Stimulated activated CD4-positive, alpha-beta T cell treated with anti-CD3 and anti-CD28 coated beads, Interleukin-2, amount 100 ng/mL, for 48 hours (primary cell): ENCODE data around the gene MRPL9.

ENCODE experiments used
- DNase-seq, 2 donors: peaks; one replicate each; pipeline ENCODE4 v3.0.0-alpha.2; 2020

MRPL9 gene

DNA sequence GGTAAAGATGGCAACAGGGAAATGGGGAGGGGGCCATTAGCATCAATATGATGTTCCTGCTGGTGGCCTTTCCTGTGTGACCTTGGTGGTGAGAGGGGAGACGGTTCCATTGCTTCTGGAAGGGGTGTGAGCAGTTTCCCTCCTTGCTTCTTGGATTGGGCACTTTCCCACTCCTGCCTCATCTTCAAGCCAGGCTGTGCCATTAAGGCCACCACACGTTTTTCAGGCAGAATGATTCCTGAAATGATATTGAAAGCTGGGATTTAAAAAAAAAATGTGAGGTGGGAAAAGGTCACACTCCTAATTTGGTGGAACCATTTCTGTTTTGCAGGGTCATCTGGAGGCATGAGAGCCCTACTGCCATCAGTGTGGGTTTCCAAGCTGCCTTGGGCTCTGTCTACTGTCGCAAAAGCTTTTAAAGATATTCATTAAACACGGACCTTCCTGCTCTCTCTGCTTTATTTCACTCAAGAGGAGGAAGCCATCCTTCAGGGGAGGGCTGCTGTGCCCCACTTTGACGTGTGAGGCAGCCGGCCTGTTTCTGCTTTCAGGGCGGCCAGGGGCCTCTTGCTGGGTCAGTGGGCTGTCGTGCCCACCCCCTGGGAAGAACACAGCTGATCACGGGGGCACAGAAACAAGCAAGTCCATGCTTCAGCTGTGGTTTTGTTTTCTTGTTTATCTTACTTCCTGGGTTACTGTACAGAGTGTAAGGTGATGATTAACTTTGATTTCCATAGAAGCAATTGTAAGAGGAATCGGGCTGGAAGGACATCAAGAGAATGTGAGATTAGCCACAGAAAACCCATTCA is 33.9 kb downstream of the MRPL9 start:
- no peak for DNase-seq

GRCh38 chr1:151728151-151729054 is 34.9 kb downstream of the MRPL9 start:
- no peak for DNase-seq

- DNase-seq: no peak
Measured at GRCh38 chr1:151723726-151724370, 39.4 kb downstream of the MRPL9 start.

- no peak for DNase-seq
Measured at GRCh38 chr1:151721788-151722510, 41.3 kb downstream of the MRPL9 start.

GRCh38 chr1:151720974-151721787 is 42.1 kb downstream of the MRPL9 start, which contains the start of gene RIIAD1:
RIIAD1 (plus strand) TSS chr1:151721522; CDS start chr1:151721537, 15 bp downstream.
- DNase-seq: peak; percentile 18 to 25

DNA sequence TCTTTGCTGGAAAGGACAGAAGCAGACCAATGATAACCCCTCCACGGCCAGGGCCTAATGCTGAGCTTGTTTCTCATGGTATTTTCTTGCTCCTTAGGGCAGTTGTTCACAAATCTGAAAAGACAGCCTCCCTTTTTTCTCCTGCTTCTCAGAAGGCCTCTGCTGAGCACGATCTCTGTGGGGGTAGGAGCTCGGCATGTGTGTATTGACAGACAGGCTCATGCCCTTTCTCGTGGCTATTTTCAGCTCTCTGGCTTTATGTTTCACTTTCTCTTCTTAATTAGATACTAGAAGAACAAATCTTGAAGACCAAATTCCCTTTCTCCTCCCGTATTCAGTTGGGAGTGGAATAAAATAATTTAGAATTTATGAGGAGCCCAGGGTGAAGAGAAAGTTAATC is 42.7 kb downstream of the MRPL9 start:
- DNase-seq: no peak

- DNase-seq: no peak
Measured at GRCh38 chr1:151720125-151720524, 43.2 kb downstream of the MRPL9 start.

- DNase-seq: no peak
Measured at GRCh38 chr1:151718666-151719065, 44.6 kb downstream of the MRPL9 start.

- no peak for DNase-seq
Measured at GRCh38 chr1:151718011-151718431, 45.3 kb downstream of the MRPL9 start.

- DNase-seq: no peak
Measured at GRCh38 chr1:151716771-151717631, 46.3 kb downstream of the MRPL9 start, which contains the start of gene CELF3. CELF3 (minus strand) TSS chr1:151716803; CDS start chr1:151716020, 783 bp downstream.

- no peak for DNase-seq
Measured at GRCh38 chr1:151716405-151716762, 46.9 kb downstream of the MRPL9 start.

DNA sequence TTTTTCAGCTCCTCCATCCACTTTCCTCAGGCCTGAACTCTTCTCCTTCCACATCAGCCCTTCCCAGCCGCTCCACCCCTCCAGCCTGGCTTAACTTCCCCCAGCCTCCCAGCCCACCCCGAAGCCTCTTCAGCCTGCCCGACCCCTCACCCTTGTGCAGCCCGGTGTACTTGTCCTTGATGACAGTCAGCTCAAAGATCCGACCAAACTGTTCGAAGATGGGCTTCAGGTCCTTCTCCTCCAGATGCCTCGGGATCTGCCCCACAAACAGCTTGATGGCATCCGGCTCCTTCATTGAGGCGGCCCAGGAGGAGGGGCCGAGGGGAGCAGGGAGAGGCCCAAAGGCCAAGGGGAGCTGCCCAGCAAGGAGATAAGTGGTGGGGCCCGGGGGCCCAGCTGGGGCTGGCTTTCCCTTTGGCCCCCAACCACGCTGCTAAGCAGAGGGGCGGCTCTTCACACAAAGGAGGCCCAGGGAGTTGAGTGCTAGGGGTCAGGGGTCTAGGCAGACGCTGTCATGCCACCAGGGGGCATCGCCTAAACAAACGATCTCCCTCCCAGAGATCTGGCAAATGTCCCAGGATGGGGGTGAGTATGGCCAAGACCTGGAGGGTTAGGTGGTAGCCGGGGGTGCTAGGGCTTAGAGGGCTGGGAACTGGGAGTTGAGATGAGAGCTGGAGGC is 47.4 kb downstream of the MRPL9 start:
- no peak for DNase-seq

- no peak for DNase-seq
Measured at GRCh38 chr1:151714820-151715725, 48.2 kb downstream of the MRPL9 start.

GRCh38 chr1:151713874-151714273 is 49.4 kb downstream of the MRPL9 start:
- DNase-seq: no peak

DNA sequence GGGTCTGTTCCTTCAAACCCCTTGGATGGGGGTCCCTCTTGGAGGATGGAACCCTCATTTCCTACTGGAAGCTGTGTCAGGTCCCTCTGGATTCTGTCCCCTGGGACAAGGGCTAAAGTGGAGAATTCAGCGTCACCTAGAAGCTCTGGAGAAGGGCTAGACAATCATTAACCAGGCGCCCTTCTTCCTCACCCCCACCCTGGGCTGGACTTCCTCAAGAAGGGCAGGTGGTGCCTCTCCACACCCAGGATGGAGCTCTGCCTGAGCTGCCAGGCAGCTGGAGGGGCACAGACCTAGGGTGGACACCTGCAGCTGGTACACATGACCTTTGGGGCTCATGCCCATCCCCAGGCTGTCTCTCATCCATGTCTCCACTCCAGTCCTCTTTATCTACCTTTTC is 50.3 kb downstream of the MRPL9 start:
- DNase-seq: no peak

DNA sequence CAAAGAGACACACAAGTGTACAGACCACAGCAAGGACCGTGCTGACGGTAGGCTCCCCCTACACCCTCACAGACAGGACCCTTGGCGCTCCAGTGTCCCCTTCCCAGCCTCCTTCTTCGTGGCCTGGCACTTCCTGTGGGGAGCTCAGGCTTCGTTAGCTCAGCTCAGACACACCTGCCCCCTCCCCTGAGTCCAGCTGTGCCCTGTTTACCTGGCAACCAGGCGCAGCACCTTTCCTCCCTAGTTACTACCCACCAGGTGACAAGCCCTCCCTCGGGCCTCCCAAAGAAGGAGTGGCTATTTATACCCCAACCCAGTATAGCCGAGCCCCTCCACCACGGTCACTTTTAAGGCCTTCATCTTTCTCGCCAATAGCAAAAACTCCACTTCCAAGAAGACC is 51.3 kb downstream of the MRPL9 start:
- no peak for DNase-seq

GRCh38 chr1:151711044-151711800 is 52.1 kb downstream of the MRPL9 start:
- DNase-seq: no peak
